Sigmoid colon (tissue), 4 donors: ENCODE data around the gene U2AF2.

Experiments
- POLR2A ChIP-seq, 2 donors: fragments of 450-650 bp; IDR thresholded peaks; one replicate each; pipeline ENCODE4 v1.6.1; 2016; ENCODE audit warnings: antibody characterized with exemption in 2 of 2, mild to moderate bottlenecking in 2 of 2, moderate library complexity in 2 of 2
- POLR2AphosphoS5 ChIP-seq, 4 donors: sonication (generic); formaldehyde crosslinking; IDR thresholded peaks; one replicate each; pipeline ENCODE4 v1.6.1; 2017; ENCODE audit warnings: antibody characterized with exemption in 4 of 4
- TF ChIP-seq, protein P1 (sequence below), 4 experiments: fragments of 450-650 bp in 3 of 4; fragments of 200-600 bp in 1 of 4; IDR thresholded peaks; one replicate each; pipeline ENCODE4 v1.5.1; 2016 to 2019; ENCODE audit warnings: antibody characterized with exemption in 4 of 4, mild to moderate bottlenecking in 3 of 4, moderate library complexity in 2 of 4

DNA sequence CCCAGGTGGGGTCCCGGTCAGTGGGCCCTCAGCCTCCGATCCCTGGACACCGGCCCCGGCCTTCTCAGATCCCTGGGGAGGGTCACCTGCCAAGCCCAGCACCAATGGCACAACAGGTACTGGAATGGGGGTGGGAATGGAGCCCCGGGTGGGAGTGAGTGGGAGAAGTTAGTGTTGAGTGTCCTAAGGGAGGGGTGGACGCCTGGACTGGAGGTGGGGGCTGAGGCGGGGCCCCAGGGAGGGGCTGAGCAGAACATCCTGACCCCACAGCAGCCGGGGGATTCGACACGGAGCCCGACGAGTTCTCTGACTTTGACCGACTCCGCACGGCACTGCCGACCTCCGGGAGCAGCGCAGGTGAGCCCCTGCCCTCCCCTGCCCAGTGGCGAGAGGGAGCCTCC, 37.8 kb downstream of the U2AF2 start:
- TF ChIP-seq, protein P1, sequence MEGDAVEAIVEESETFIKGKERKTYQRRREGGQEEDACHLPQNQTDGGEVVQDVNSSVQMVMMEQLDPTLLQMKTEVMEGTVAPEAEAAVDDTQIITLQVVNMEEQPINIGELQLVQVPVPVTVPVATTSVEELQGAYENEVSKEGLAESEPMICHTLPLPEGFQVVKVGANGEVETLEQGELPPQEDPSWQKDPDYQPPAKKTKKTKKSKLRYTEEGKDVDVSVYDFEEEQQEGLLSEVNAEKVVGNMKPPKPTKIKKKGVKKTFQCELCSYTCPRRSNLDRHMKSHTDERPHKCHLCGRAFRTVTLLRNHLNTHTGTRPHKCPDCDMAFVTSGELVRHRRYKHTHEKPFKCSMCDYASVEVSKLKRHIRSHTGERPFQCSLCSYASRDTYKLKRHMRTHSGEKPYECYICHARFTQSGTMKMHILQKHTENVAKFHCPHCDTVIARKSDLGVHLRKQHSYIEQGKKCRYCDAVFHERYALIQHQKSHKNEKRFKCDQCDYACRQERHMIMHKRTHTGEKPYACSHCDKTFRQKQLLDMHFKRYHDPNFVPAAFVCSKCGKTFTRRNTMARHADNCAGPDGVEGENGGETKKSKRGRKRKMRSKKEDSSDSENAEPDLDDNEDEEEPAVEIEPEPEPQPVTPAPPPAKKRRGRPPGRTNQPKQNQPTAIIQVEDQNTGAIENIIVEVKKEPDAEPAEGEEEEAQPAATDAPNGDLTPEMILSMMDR (IDR thresholded peaks at IDR 0.05) = no peak
- TF ChIP-seq POLR2AphosphoS5 (IDR thresholded peaks at IDR 0.05) = no peak
- no peak for TF ChIP-seq POLR2A (IDR thresholded peaks at IDR 0.05)
